Tongue (tissue), 2 donors: ENCODE data around the gene HERPUD2. TPM values are rescaled to one million over a fixed set of nuclear protein-coding genes. Genes with fewer than 3 reads are reported as not detected.
A peak's percentile ranks its signal among the peaks of the same experiment; 100 is the strongest.
"Not testable (repeated sequence)": the region's sequence is repeated elsewhere in the genome, so short reads cannot be mapped to it uniquely, and the experiment has no call there.

Source experiments
- DNase-seq: peaks from one replicate; pipeline ENCODE4 v3.0.0-alpha.2; 2015
- total RNA-seq: library from RNA; depleted of rRNA; stranded (reverse); fragments of >200 nt; gene quantifications from one replicate; pipeline ENCODE4 v1.2.3, GENCODE V29; 2014

Gene HERPUD2
- total RNA-seq, 1 donor from 2014 or later: 19.6 TPM

DNA sequence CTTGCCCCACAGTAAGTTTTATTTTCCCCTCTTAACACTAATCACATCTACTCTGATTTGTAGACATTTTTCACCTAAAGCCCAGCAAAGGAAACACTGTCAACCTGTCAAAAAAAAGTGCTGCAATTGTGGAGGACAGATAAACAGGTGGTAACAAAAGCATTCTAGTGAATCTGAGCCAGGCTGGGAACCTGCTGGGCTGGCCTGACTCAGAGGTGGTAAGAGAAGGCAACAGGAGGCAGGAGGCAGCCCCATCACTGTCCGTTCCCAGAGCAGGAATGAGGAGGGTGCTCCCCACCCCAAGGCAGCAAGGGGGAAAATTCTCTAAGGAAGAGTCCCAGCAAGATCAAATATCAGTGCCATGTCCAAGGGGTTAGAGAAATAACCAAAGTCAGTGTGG, 19.5 kb upstream of the HERPUD2 start:
- no peak for DNase-seq

DNA sequence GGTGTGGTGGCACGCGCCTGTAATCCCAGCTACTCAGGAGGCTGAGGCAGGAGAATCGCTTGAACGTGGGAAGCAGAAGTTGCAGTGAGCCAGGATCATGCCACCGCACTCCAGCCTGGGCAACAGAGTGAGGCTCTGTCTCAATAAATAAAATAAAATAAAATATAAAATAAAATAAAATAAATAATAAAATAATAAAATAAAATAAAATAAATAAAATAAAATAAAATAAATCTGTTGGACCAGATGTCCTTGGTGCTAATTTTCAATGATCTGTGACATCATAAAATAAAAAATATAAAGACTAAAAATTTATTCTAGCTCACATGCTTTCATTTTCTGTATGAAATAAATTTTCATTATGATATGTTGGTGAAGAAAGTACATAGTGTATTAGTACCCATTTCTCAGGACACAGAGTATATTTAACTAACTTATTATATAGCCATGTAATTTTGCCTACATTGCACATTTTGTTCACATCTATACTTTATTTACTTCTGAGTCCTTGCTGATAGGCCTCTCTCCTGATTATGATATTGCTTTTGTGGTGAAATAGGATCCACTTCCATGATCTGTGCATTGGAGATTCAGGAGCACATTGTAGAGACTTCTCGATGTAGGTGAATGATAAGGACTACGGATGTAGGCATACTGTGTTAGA, 17.8 kb upstream of the HERPUD2 start:
- DNase-seq: no peak

DNA sequence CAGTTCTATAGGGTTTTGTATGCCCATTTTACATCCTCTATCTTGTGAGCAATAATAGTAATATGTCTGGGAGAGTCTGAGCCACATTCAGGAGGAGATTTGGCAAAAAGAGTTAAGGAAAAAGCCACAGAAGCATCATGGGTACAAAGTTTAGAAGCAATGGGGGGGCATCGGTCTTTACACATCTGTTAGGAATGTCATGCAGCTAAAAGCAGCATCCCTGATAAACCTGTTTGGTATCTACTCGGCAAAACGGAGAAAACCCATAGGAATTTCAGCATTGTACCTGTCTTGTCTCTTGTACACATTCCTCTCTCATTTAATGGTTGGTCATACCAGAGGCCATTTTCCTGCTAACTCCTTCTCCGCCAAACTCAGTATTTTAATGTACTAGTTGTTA, 12.5 kb upstream of the HERPUD2 start:
- no peak for DNase-seq

- no peak for DNase-seq
Observed at GRCh38 chr7:35705932-35706461, 11.1 kb upstream of the HERPUD2 start.

- no peak for DNase-seq
Observed at GRCh38 chr7:35704261-35704660, 9.3 kb upstream of the HERPUD2 start.

GRCh38 chr7:35702541-35702940, 7.6 kb upstream of the HERPUD2 start:
- no peak for DNase-seq

GRCh38 chr7:35701287-35701900, 6.5 kb upstream of the HERPUD2 start:
- DNase-seq: no peak

- no peak for DNase-seq
Observed at GRCh38 chr7:35700865-35701264, 5.9 kb upstream of the HERPUD2 start.

DNA sequence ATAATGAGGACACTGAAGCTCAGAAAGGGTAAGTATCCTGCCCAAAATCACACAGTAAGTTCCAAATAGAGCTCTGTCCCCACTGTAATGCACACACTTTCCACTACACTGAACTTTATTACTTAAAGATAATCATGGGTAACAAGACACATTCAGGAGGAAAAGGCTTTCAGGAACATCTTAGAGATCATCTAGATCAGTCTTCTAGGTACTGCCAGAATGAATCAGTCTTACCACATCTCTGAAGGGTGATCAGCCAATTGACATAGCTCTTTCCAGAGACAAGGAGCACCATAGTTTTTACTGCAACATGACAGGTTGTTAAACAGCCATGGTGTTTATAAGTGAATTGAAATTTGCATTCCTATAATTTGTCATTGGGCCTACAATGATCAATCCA, 5.4 kb upstream of the HERPUD2 start:
- no peak for DNase-seq

- no peak for DNase-seq
Observed at GRCh38 chr7:35699796-35700305, 4.9 kb upstream of the HERPUD2 start.

DNA sequence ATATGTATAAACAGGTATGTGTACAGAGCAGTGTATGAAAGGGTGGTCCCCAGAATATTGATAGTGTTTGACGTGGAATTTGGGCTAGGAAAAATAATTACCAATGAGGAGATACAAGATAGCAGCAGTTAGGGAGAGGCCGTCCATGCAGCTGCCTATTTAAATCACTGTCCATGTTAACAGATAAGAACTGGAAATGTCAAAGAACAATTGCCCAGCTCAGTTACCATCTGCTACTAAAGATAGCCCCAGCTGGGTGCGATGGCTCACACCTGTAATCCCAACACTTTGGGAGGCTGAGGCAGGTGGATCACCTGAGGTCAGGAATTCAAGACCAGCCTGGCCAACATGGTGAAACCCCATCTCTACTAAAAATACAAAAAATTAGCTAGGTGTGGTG, 3.4 kb upstream of the HERPUD2 start:
- not testable (repeated sequence) for DNase-seq

- DNase-seq: peak; percentile 39
Observed at GRCh38 chr7:35697414-35698175, 2.7 kb upstream of the HERPUD2 start.

DNA sequence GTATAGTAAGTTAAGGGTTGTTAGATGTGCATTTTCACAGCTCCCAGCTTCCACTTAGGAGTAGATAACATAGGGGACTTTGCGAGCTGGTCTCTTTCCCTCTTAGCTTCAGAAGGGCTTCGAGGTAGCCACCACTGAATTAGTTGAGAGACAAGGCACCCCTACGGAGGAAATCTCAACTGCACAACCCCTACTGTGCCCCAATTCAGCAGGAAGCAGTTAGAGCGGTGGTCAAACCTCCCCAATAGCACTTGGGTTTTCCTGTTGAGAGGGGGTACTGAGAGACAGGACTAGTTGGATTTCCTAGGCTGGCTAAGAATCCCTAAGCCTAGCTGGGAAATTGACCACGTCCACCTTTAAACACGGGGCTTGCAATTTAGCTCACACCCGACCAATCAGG, 1.1 kb upstream of the HERPUD2 start:
- no peak for DNase-seq

DNA sequence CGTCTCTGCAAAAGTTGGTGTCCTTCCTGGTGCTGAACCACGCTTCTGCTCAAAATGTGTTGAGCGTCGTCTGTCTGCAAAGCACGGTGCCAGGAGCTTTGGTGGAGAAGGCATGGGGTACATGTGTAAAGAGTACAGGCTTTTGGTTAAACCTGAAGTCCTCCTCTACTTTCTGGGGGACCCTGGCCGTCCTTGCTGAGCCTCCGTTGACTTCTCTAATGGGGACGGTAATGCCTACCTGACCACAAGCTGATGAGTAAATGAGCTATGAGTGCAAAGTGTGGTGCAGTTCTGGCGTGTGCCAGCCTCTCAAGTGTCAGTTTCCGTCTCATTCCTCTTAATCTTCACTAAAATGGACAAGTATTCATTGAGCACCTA, 527 bp upstream of the HERPUD2 start:
- DNase-seq: no peak

DNA sequence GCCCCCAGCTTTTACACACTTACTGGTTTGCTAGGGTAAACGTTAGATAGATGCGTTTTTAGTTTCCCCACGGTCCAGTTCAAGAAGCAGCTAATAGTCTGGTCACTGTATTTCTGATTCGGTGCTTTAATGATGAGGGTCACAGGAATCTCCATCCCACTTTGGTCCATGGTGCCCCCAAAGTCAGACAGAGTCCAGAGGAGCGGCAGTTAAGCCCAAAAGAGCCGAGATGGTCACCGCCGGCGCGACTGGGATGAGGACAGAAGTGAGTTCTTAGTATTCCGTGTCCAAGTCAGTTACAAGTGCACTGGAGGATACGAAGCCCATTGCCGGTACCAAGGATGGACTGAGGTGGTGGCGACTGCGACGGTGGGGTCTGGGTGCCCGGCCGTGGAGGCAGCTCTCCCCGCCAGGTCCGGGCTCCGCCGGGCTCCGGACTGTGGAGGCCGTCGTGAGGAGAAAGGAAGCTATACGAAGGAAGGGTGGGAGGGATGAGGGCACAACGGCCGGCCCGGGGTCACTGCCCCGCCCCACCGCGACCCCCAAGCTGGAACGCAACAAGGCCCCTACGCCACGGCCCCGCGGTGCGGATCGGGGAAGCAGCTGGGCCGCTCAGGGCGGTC, 663 bp downstream of the HERPUD2 start:
- peak; percentile 16 for DNase-seq

DNA sequence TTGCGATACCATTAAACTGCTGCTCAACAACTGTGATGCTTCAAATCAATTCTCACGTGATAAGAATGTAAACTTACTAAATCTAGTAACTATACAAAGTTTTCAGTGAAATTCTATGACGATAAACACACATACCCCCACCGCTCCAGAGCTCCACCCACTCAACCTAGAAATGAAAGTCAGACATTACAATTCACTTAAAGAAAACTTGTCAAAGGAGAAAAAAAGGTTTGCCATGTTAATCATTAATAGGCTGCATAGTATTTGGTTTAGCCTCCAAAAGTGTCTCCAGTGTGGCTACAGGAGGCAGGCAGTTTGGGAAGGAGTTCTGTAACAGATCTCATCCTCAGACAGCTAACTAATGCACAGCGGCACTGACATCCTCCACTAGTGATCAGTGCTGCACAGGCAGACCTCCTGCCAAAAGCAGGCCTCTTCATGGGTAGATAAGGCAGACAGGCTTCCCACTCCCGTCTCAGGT, 3.1 kb downstream of the HERPUD2 start:
- DNase-seq: no peak

GRCh38 chr7:35691366-35691765, 3.6 kb downstream of the HERPUD2 start:
- no peak for DNase-seq

GRCh38 chr7:35690614-35691013, 4.3 kb downstream of the HERPUD2 start:
- DNase-seq: not testable (repeated sequence)

DNA sequence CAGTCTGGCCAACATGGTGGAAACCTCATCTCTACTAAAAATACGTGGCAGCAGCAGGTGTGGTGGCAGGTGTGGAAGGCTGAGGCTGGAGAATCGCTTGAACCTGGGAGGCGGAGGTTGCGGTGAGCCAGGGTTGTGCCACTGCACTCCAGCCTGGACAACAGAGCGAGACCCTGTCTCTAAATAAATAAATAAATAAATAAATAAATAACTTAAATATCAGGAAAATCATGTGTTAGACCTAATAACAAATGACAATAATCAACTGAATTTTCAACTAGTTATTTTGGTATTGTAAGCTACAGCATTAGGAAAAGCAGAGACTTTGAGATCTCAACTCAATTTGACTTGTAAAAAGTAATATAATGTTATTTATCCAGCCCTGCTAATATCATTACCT, 9.2 kb downstream of the HERPUD2 start:
- no peak for DNase-seq

GRCh38 chr7:35681231-35682029, 13.5 kb downstream of the HERPUD2 start:
- no peak for DNase-seq

DNA sequence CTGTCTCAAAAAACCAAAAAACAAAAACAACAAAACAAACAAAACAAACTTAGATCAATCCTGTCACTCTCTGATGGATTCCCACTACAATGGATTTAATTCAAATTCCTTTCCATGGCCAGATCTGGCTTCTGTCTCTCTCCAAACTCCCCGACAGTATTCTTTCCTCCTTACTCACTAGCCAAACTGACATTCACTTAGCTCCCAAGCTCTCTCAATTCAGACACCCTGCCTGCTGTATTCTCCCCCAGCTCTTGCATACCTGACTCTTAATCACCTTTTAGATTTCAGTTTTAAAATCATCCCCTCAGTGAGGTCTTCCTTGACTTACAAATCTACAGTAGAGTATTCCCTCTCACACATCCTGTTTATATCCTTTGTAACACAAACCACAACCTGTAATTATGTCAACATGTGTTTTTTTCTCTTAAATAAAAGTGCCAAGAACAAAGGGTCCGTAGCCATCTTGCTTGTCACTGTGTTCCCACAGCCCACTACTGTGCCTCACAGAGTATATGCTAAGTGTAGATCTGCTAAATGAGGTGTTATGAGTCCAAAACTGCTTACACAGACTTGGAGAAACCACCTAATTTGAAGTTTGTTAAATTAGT, 14.4 kb downstream of the HERPUD2 start:
- DNase-seq: no peak
